Liver (tissue), 9 donors: Measurements from ENCODE around the gene GFM1. TPM values are rescaled to one million over a fixed set of nuclear protein-coding genes. Genes with fewer than 3 reads are reported as not detected.

Source experiments
- DNase-seq: peaks from one replicate; pipeline ENCODE4 v3.0.0-alpha.2; 2017; ENCODE audit warnings: low spot score
- H3K27ac ChIP-seq, 2 donors: one replicate each; pipeline ENCODE4 v1.7.0; 2013; ENCODE audit warnings: inconsistent platforms in 2 of 2, low read length in 2 of 2, control low read depth in 1 of 2, low read depth in 1 of 2, mild to moderate bottlenecking in 1 of 2
- H3K27me3 ChIP-seq, 4 donors: one replicate each; pipeline versions ENCODE4 v1.6.1 to v1.7.0; 2013; ENCODE audit warnings: low read length in 3 of 4, inconsistent platforms in 1 of 4, mild to moderate bottlenecking in 1 of 4, moderate library complexity in 1 of 4; ENCODE audit not compliant: control insufficient read depth in 4 of 4, insufficient read depth in 4 of 4
- H3K36me3 ChIP-seq, 4 donors: one replicate each; pipeline versions ENCODE4 v1.6.1 to v1.7.0; 2013; ENCODE audit warnings: low read length in 3 of 4, mild to moderate bottlenecking in 3 of 4, low read depth in 1 of 4, moderate library complexity in 1 of 4; ENCODE audit not compliant: control insufficient read depth in 4 of 4, insufficient read depth in 3 of 4
- H3K4me1 ChIP-seq, 4 donors: one replicate each; pipeline versions ENCODE4 v1.6.1 to v1.7.0; 2013; ENCODE audit warnings: low read length in 3 of 4, mild to moderate bottlenecking in 3 of 4, moderate library complexity in 1 of 4; ENCODE audit not compliant: control insufficient read depth in 4 of 4, insufficient read depth in 4 of 4
- H3K4me3 ChIP-seq, 3 donors: one replicate each; pipeline versions ENCODE4 v1.6.1 to v1.7.0; 2013; ENCODE audit warnings: low read length in 3 of 3, control low read depth in 1 of 3, low read depth in 1 of 3, mild to moderate bottlenecking in 1 of 3
- H3K9ac ChIP-seq, 2 donors: one replicate each; pipeline ENCODE4 v1.7.0; 2013; ENCODE audit warnings: low read length in 2 of 2, mild to moderate bottlenecking in 2 of 2, moderate library complexity in 2 of 2, control low read depth in 1 of 2, low read depth in 1 of 2
- H3K9me3 ChIP-seq, 4 donors: one replicate each; pipeline versions ENCODE4 v1.6.1 to v1.7.0; 2013; ENCODE audit warnings: low read length in 3 of 4; ENCODE audit not compliant: control insufficient read depth in 4 of 4
- EGR1 ChIP-seq, 2 donors: IDR thresholded peaks; 2 replicates each; pipeline ENCODE4 v1.6.1; 2016 to 2018; ENCODE audit warnings: antibody characterized with exemption in 2 of 2, low read depth in 2 of 2
- FOXA1 ChIP-seq: IDR thresholded peaks from 2 replicates; pipeline ENCODE4 v1.6.1; 2016; ENCODE audit warnings: antibody characterized with exemption
- FOXA2 ChIP-seq: IDR thresholded peaks from 2 replicates; pipeline ENCODE4 v1.6.1; 2016; ENCODE audit warnings: antibody characterized with exemption
- GABPA ChIP-seq, 2 donors: IDR thresholded peaks in 1 of 2; conservative IDR thresholded peaks in 1 of 2; 2 replicates each; pipeline ENCODE4 v1.6.1; 2016; ENCODE audit warnings: antibody characterized with exemption in 2 of 2, mild to moderate bottlenecking in 1 of 2, moderate library complexity in 1 of 2
- HNF4A ChIP-seq, 2 donors: conservative IDR thresholded peaks; 2 replicates each; pipeline ENCODE4 v1.6.1; 2016; ENCODE audit warnings: antibody characterized with exemption in 2 of 2, mild to moderate bottlenecking in 2 of 2
- HNF4G ChIP-seq: IDR thresholded peaks from 2 replicates; pipeline ENCODE4 v1.6.1; 2016; ENCODE audit warnings: antibody characterized with exemption
- JUND ChIP-seq, 2 donors: IDR thresholded peaks; 2 replicates each; pipeline ENCODE4 v1.6.1; 2016; ENCODE audit warnings: antibody characterized with exemption in 2 of 2
- NR2F2 ChIP-seq: IDR thresholded peaks from 2 replicates; pipeline ENCODE4 v1.6.1; 2016; ENCODE audit warnings: antibody characterized with exemption
- RAD21 ChIP-seq, 2 donors: IDR thresholded peaks; 2 replicates each; pipeline ENCODE4 v1.6.1; 2016; ENCODE audit warnings: antibody characterized with exemption in 2 of 2, mild to moderate bottlenecking in 2 of 2
- RXRA ChIP-seq, 2 donors: IDR thresholded peaks; 2 replicates each; pipeline ENCODE4 v1.6.1; 2017 to 2018; ENCODE audit warnings: antibody characterized with exemption in 2 of 2, mild to moderate bottlenecking in 1 of 2
- SP1 ChIP-seq: IDR thresholded peaks from 2 replicates; pipeline ENCODE4 v1.6.1; 2018; ENCODE audit warnings: antibody characterized with exemption, mild to moderate bottlenecking
- TAF1 ChIP-seq: conservative IDR thresholded peaks from 2 replicates; pipeline ENCODE4 v1.6.1; 2016; ENCODE audit warnings: antibody characterized with exemption, mild to moderate bottlenecking
- YY1 ChIP-seq: IDR thresholded peaks from 2 replicates; pipeline ENCODE4 v1.6.1; 2016; ENCODE audit warnings: antibody characterized with exemption, mild to moderate bottlenecking
- WGBS: extraction: QIAGEN DNeasy Blood & Tissue Kit; methylation state at CpG from one replicate; pipeline ENCODE4 v1.1.7; 2013; 5-methylcytosine and 5-hydroxymethylcytosine counted together
- polyA plus RNA-seq, 2 donors: library from polyadenylated mRNA; stranded (reverse) in 1 of 2; unstranded in 1 of 2; fragments of 200-250 nt in 1 of 2; fragments of >200 nt in 1 of 2; fragmentation: Nextera tagmentation in 1 of 2; extraction: Ambion mirVana in 1 of 2; gene quantifications; one replicate each; pipeline versions ENCODE4 v1.2.1 to v1.2.3, GENCODE V29; 2013 to 2015
- total RNA-seq, 2 donors: library from RNA; depleted of rRNA; stranded (reverse); fragments of >200 nt; gene quantifications; one replicate each; pipeline ENCODE4 v1.2.3, GENCODE V29; 2014
- TF ChIP-seq, protein P1 (sequence below): IDR thresholded peaks from 2 replicates; pipeline ENCODE4 v1.6.1; 2016; ENCODE audit warnings: antibody characterized with exemption
- TF ChIP-seq, protein P2 (sequence below): IDR thresholded peaks from 2 replicates; pipeline ENCODE4 v1.6.1; 2016; ENCODE audit warnings: antibody characterized with exemption, mild to moderate bottlenecking
- TF ChIP-seq, protein P3 (sequence below): IDR thresholded peaks from 2 replicates; pipeline ENCODE4 v1.6.1; 2016; ENCODE audit warnings: antibody characterized with exemption
- TF ChIP-seq, protein P4 (sequence below): IDR thresholded peaks from 2 replicates; pipeline ENCODE4 v1.6.1; 2016; ENCODE audit warnings: antibody characterized with exemption
- TF ChIP-seq, protein P5 (sequence below): fragments of 150-350 bp; IDR thresholded peaks from 2 replicates; pipeline ENCODE4 v1.5.1; 2017; ENCODE audit warnings: improper control_type of control experiment, low read depth, low read length; ENCODE audit not compliant: missing input control
- donor health status: healthy.
- donor health status: healthy.
- donor health status: healthy.
- donor health status: healthy.
- donor health status: healthy.

GFM1 gene
- total and polyA plus RNA-seq, 4 donors, result 33.8 to 73.2 (median 35.8) TPM

DNA sequence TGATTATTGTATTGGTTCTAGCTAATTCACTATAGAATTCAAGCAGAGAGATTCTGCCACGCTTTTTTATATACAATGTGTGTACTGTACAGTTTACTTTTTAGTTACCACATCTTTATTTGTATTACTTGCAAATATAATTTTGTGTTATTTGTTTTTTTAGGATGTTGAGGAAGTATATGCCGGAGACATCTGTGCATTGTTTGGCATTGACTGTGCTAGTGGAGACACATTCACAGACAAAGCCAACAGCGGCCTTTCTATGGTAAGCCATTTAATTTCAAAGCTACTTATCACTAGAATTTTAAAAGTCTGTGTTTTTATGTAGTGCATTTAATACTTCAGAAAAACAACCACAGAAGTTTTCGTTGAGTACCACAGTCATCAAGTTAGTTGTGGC is 16.4 kb downstream of the GFM1 start:
- Histone ChIP-seq H3K9me3 (no peaks in the 10 kb centered on the region), H3K9ac (no peak overlapping the region), H3K4me1 (peaks cover 0 to 3% (median 0%) of the 10 kb centered on the region in 4 donors), H3K27me3 (no peaks in the 10 kb centered on the region), H3K36me3 (peaks cover 0 to 54% (median 36%) of the 10 kb centered on the region in 4 donors), H3K4me3 (no peak overlapping the region), H3K27ac (no peak overlapping the region)
- TF ChIP-seq HNF4G, result no peak
- TF ChIP-seq, protein P1, sequence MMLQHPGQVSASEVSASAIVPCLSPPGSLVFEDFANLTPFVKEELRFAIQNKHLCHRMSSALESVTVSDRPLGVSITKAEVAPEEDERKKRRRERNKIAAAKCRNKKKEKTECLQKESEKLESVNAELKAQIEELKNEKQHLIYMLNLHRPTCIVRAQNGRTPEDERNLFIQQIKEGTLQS, result no peak
- TF ChIP-seq NR2F2, result no peak
- TF ChIP-seq SP1, result no peak
- no peak for TF ChIP-seq FOXA2
- TF ChIP-seq, protein P2, sequence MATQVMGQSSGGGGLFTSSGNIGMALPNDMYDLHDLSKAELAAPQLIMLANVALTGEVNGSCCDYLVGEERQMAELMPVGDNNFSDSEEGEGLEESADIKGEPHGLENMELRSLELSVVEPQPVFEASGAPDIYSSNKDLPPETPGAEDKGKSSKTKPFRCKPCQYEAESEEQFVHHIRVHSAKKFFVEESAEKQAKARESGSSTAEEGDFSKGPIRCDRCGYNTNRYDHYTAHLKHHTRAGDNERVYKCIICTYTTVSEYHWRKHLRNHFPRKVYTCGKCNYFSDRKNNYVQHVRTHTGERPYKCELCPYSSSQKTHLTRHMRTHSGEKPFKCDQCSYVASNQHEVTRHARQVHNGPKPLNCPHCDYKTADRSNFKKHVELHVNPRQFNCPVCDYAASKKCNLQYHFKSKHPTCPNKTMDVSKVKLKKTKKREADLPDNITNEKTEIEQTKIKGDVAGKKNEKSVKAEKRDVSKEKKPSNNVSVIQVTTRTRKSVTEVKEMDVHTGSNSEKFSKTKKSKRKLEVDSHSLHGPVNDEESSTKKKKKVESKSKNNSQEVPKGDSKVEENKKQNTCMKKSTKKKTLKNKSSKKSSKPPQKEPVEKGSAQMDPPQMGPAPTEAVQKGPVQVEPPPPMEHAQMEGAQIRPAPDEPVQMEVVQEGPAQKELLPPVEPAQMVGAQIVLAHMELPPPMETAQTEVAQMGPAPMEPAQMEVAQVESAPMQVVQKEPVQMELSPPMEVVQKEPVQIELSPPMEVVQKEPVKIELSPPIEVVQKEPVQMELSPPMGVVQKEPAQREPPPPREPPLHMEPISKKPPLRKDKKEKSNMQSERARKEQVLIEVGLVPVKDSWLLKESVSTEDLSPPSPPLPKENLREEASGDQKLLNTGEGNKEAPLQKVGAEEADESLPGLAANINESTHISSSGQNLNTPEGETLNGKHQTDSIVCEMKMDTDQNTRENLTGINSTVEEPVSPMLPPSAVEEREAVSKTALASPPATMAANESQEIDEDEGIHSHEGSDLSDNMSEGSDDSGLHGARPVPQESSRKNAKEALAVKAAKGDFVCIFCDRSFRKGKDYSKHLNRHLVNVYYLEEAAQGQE, result no peak
- TF ChIP-seq, protein P3, sequence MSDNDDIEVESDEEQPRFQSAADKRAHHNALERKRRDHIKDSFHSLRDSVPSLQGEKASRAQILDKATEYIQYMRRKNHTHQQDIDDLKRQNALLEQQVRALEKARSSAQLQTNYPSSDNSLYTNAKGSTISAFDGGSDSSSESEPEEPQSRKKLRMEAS, result no peak
- TF ChIP-seq, protein P4, sequence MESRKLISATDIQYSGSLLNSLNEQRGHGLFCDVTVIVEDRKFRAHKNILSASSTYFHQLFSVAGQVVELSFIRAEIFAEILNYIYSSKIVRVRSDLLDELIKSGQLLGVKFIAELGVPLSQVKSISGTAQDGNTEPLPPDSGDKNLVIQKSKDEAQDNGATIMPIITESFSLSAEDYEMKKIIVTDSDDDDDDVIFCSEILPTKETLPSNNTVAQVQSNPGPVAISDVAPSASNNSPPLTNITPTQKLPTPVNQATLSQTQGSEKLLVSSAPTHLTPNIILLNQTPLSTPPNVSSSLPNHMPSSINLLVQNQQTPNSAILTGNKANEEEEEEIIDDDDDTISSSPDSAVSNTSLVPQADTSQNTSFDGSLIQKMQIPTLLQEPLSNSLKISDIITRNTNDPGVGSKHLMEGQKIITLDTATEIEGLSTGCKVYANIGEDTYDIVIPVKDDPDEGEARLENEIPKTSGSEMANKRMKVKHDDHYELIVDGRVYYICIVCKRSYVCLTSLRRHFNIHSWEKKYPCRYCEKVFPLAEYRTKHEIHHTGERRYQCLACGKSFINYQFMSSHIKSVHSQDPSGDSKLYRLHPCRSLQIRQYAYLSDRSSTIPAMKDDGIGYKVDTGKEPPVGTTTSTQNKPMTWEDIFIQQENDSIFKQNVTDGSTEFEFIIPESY, result no peak
- TF ChIP-seq, protein P5, sequence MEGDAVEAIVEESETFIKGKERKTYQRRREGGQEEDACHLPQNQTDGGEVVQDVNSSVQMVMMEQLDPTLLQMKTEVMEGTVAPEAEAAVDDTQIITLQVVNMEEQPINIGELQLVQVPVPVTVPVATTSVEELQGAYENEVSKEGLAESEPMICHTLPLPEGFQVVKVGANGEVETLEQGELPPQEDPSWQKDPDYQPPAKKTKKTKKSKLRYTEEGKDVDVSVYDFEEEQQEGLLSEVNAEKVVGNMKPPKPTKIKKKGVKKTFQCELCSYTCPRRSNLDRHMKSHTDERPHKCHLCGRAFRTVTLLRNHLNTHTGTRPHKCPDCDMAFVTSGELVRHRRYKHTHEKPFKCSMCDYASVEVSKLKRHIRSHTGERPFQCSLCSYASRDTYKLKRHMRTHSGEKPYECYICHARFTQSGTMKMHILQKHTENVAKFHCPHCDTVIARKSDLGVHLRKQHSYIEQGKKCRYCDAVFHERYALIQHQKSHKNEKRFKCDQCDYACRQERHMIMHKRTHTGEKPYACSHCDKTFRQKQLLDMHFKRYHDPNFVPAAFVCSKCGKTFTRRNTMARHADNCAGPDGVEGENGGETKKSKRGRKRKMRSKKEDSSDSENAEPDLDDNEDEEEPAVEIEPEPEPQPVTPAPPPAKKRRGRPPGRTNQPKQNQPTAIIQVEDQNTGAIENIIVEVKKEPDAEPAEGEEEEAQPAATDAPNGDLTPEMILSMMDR, result no peak
- no peak for TF ChIP-seq GABPA (IDR thresholded peaks at IDR 0.05 in 1 of 2, conservative IDR thresholded peaks at IDR 0.05 in 1 of 2)
- TF ChIP-seq RXRA (IDR thresholded peaks at IDR 0.05), result no peak
- no peak for TF ChIP-seq FOXA1
- no peak for TF ChIP-seq HNF4A (conservative IDR thresholded peaks at IDR 0.05)
- TF ChIP-seq TAF1, result no peak
- TF ChIP-seq YY1, result no peak
- TF ChIP-seq EGR1 (IDR thresholded peaks at IDR 0.05; ENCODE audit: low read depth in 2 of 2), result no peak
- TF ChIP-seq JUND (IDR thresholded peaks at IDR 0.05), result no peak
- TF ChIP-seq RAD21 (IDR thresholded peaks at IDR 0.05), result no peak
- 93% methylated on average over 4 of the region's 4 CpGs for WGBS
- no peak for DNase-seq
